HEK293T (cell line): ENCODE measurements around the gene FMN2.

Source experiments
- CTCF ChIA-PET: fragments of 350-600 bp; formaldehyde crosslinking; extraction: SDS; loops from one replicate; lab custom pipeline; 2021; ENCODE audit warnings: antibody characterized with exemption, inconsistent platforms; lab: Yijun Ruan, JAX
- POLR2A ChIA-PET: fragments of 350-600 bp; formaldehyde crosslinking; extraction: SDS; loops from one replicate; lab custom pipeline; 2020; ENCODE audit warnings: antibody characterized with exemption, inconsistent platforms; lab: Yijun Ruan, JAX
- DNase-seq: peaks from one replicate; pipeline ENCODE4 v3.0.0; 2012; ENCODE audit warnings: mixed read lengths; ENCODE audit errors: extremely low spot score
- ARNT ChIP-seq: fragments of 450-650 bp; IDR thresholded peaks from 2 replicates; pipeline ENCODE4 v1.6.1; 2017; ENCODE audit warnings: mild to moderate bottlenecking
- BHLHE40 ChIP-seq: fragments of 450-650 bp; IDR thresholded peaks from 2 replicates; pipeline ENCODE4 v1.6.1; 2016; ENCODE audit warnings: mild to moderate bottlenecking, moderate library complexity, borderline replicate concordance
- CTBP1 ChIP-seq: fragments of 450-650 bp; IDR thresholded peaks from 2 replicates; pipeline ENCODE4 v1.6.1; 2016; ENCODE audit warnings: borderline replicate concordance
- ELF4 ChIP-seq: fragments of 450-650 bp; IDR thresholded peaks from 2 replicates; pipeline ENCODE4 v1.6.1; 2017; ENCODE audit warnings: antibody characterized with exemption
- FOXA1 ChIP-seq: fragments of 450-650 bp; IDR thresholded peaks from 2 replicates; pipeline ENCODE4 v1.6.1; 2016; ENCODE audit warnings: mild to moderate bottlenecking
- FOXK2 ChIP-seq: fragments of 450-650 bp; IDR thresholded peaks from 2 replicates; pipeline ENCODE4 v1.6.1; 2016; ENCODE audit warnings: mild to moderate bottlenecking
- FOXM1 ChIP-seq: fragments of 450-650 bp; IDR thresholded peaks from 2 replicates; pipeline ENCODE4 v1.6.1; 2017; ENCODE audit warnings: mild to moderate bottlenecking, borderline replicate concordance
- HDGF ChIP-seq: fragments of 450-650 bp; IDR thresholded peaks from 2 replicates; pipeline ENCODE4 v1.6.1; 2017; ENCODE audit warnings: antibody characterized with exemption, borderline replicate concordance
- L3MBTL2 ChIP-seq: fragments of 450-650 bp; conservative IDR thresholded peaks from 2 replicates; pipeline ENCODE4 v1.6.1; 2016; ENCODE audit warnings: mild to moderate bottlenecking
- LEF1 ChIP-seq: fragments of 450-650 bp; IDR thresholded peaks from 2 replicates; pipeline ENCODE4 v1.6.1; 2017; ENCODE audit warnings: mild to moderate bottlenecking, borderline replicate concordance
- NFRKB ChIP-seq: fragments of 450-650 bp; IDR thresholded peaks from 2 replicates; pipeline ENCODE4 v1.6.1; 2016; ENCODE audit warnings: mild to moderate bottlenecking, moderate library complexity
- SP1 ChIP-seq: fragments of 450-650 bp; IDR thresholded peaks from 2 replicates; pipeline ENCODE4 v1.6.1; 2017
- SUZ12 ChIP-seq: fragments of 450-650 bp; IDR thresholded peaks from 2 replicates; pipeline ENCODE4 v1.6.1; 2016; ENCODE audit warnings: mild to moderate bottlenecking
- TARDBP ChIP-seq: fragments of 450-650 bp; IDR thresholded peaks from 2 replicates; pipeline ENCODE4 v1.6.1; 2016
- ZNF384 ChIP-seq: fragments of 450-650 bp; IDR thresholded peaks from 2 replicates; pipeline ENCODE4 v1.6.1; 2016
- TF ChIP-seq, protein P1 (sequence below): fragments of 450-650 bp; IDR thresholded peaks from 2 replicates; pipeline ENCODE4 v1.6.1; 2016

FMN2 gene

DNA sequence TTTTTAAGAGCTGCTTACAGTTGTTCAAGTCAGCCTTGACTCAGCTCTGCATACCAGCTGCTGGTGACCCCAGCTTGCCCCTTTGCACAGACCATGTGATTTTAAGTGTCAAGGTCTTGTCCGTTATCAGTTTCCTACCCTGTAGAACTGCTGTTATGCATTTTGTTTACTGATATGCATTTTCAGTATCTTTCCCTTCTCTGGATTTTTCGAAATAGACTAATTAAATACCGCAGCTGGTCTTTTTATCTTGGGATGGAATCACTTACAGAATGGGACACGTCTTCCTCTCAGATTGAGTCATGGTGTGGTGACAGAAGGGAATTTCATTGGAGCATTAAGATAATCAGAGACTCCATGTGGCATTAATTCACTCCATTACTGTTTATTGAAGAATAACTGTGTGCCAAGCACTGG lies 145.6 kb downstream of the FMN2 start:
- CTCF ChIA-PET: no interaction called here
- TF ChIP-seq HDGF (no peak), BHLHE40 (no peak), FOXK2 (no peak), SUZ12 (no peak), CTBP1 (no peak), ELF4 (no peak), SP1 (no peak), ARNT (no peak), LEF1 (no peak)
- TF ChIP-seq, protein P1, sequence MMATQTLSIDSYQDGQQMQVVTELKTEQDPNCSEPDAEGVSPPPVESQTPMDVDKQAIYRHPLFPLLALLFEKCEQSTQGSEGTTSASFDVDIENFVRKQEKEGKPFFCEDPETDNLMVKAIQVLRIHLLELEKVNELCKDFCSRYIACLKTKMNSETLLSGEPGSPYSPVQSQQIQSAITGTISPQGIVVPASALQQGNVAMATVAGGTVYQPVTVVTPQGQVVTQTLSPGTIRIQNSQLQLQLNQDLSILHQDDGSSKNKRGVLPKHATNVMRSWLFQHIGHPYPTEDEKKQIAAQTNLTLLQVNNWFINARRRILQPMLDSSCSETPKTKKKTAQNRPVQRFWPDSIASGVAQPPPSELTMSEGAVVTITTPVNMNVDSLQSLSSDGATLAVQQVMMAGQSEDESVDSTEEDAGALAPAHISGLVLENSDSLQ: no peak
- POLR2A ChIA-PET: no interaction called here
- DNase-seq: no peak

DNA sequence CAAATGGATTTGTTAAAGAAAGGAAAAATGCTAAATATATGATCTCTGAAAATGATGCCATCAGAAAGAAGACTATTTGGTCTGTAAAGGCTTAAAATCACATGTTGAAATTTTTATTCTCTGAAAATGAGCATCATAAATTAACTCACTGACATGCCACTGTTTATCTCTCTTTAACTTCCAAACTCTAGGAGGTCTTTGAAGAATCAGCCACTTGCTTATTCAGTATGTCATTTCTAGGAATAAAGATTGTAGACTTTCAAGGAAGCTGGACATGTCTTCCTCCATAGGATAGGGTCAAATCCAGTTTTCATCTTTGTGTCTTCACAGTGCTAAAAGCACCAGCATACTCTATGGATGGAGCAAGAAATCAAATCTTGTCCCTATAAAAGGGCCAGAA lies 147.6 kb downstream of the FMN2 start:
- no peak for TF ChIP-seq FOXM1
- TF ChIP-seq, protein P1: peak; percentile 59
- POLR2A ChIA-PET: no interaction called here
- CTCF ChIA-PET: no interaction called here
- no peak for DNase-seq

DNA sequence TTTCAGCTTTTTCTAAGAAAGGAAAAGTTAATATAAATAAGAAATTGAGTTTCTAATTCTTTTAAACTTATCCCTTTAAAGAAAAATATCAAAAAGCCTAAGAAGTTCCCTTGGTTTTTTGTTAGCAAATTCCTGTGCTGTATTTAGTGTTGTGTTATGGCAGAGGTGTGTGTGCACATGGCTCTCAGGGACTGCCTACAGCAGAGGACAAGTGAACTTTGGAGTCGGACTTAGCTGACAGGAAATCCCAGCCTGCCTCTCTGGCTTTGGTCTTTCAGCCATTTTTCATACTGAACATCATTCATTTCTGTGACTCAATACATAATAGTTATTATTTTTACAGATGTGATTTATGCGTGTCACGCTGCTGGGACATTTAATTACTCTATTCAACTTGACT lies 149.6 kb downstream of the FMN2 start:
- DNase-seq: no peak
- TF ChIP-seq HDGF: no peak
- no peak for TF ChIP-seq CTBP1
- TF ChIP-seq FOXA1: no peak
- TF ChIP-seq ARNT: no peak
- no peak for TF ChIP-seq LEF1
- no peak for TF ChIP-seq NFRKB
- TF ChIP-seq ZNF384: no peak
- no peak for TF ChIP-seq L3MBTL2
- no peak for TF ChIP-seq BHLHE40
- TF ChIP-seq TARDBP: no peak
- TF ChIP-seq ELF4: no peak
- no peak for TF ChIP-seq SP1
- TF ChIP-seq FOXK2: no peak
- TF ChIP-seq SUZ12: no peak
- POLR2A ChIA-PET: no interaction called here
- CTCF ChIA-PET: no interaction called here

DNA sequence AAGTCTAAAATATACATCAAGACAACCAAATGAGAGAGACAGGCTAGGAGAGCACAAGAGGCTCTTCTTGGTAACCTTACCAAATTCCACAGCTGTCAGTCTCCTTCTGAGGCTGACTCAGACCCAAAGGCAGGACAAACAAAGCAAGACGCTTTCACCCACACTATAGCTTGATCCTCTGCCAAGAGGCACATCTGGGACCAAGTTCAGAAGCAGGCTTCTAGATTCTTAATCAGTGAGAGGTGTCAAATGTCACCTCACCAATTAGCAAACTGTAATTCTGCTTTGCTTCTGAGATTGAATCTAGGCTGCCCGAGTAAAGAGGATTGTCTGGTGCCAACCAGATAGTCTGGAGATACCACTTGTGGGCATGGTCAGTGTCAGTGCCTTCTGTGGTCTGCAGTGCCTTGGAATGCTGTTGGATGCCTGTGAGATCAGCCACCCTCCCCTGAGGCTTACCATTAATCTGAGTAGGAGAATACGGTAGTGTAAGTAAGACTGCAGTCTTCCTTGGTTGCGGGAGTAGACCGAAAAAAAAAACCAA lies 151.0 kb downstream of the FMN2 start:
- no peak for TF ChIP-seq FOXK2
- CTCF ChIA-PET: no interaction called here
- no peak for DNase-seq
- POLR2A ChIA-PET: no interaction called here

GRCh38 chr1:240244968-240245628 lies 153.4 kb downstream of the FMN2 start:
- CTCF ChIA-PET: no interaction called here
- no peak for DNase-seq
- POLR2A ChIA-PET: no interaction called here
- TF ChIP-seq ZNF384 (no peak), FOXM1 (no peak), HDGF (no peak), FOXK2 (no peak), ELF4 (no peak), L3MBTL2 (no peak), ARNT (no peak), SUZ12 (no peak), BHLHE40 (no peak), FOXA1 (no peak), NFRKB (no peak), TARDBP (no peak), SP1 (no peak), CTBP1 (no peak), LEF1 (no peak)
- TF ChIP-seq, protein P1: no peak

DNA sequence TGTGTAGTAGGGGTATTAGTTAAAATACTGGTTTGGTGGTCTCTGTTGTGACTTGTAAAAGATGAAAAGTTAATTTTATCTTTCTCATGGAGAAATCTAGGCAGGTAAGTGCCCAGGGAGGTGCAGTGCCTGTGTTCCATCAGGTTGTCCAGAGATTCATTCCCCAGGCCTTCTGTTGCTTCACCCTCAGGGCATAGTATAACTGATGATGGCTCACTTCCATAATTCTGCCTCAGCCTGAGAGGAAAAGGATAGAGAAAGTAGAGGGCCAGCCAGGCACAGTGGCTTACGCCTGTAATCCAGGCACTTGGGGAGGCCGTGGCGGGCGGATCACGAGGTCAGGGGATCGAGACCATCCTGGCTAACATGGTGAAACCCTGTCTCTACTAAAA lies 153.9 kb downstream of the FMN2 start:
- POLR2A ChIA-PET: no interaction called here
- no peak for DNase-seq
- CTCF ChIA-PET: no interaction called here
- TF ChIP-seq SP1 (no peak), FOXM1 (no peak), NFRKB (no peak), FOXA1 (no peak), ZNF384 (no peak), LEF1 (no peak), FOXK2 (no peak), HDGF (no peak), L3MBTL2 (no peak), SUZ12 (no peak), BHLHE40 (no peak), ARNT (no peak), TARDBP (no peak), ELF4 (no peak), CTBP1 (no peak)
- TF ChIP-seq, protein P1: no peak
